Right lobe of liver (tissue), 6 donors: ENCODE measurements around the gene RECK. TPM values are rescaled to one million over a fixed set of nuclear protein-coding genes. Genes with fewer than 3 reads are reported as not detected.
A peak's percentile ranks its signal among the peaks of the same experiment; 100 is the strongest.

Experiments
- ATAC-seq, 4 donors: fragments of 200-7000 bp; cut with Tn5 transposase; one replicate each; pipeline ENCODE4 v1.9.1; 2020; ENCODE audit warnings: mild to moderate bottlenecking in 4 of 4, moderate library complexity in 4 of 4
- DNase-seq, 3 donors: peaks; one replicate each; pipeline ENCODE4 v3.0.0-alpha.2; 2020
- H3K27ac ChIP-seq, 3 donors: fragments of 200-600 bp; one replicate each; pipeline ENCODE4 v1.8.0; 2022
- H3K27me3 ChIP-seq, 2 donors: fragments of 200-600 bp; one replicate each; pipeline ENCODE4 v1.8.0; 2022
- H3K36me3 ChIP-seq, 4 donors: fragments of 200-600 bp; sonication (generic) in 1 of 4; one replicate each; pipeline versions ENCODE4 v1.5.1 to v1.8.0; 2017 to 2022; ENCODE audit warnings: control low read depth in 1 of 4
- H3K4me1 ChIP-seq, 4 donors: fragments of 200-600 bp; sonication (generic) in 1 of 4; one replicate each; pipeline versions ENCODE4 v1.5.1 to v1.8.0; 2017 to 2022; ENCODE audit warnings: control low read depth in 1 of 4
- H3K4me3 ChIP-seq, 3 donors: fragments of 200-600 bp; one replicate each; pipeline ENCODE4 v1.8.0; 2022
- H3K9me3 ChIP-seq, 4 donors: fragments of 200-600 bp; sonication (generic) in 1 of 4; one replicate each; pipeline versions ENCODE4 v1.5.1 to v1.8.0; 2017 to 2022; ENCODE audit warnings: control low read depth in 1 of 4
- CTCF ChIP-seq, 4 donors: fragments of 200-600 bp in 3 of 4; fragments of 450-650 bp in 1 of 4; IDR thresholded peaks; one replicate each; pipeline versions ENCODE4 v1.5.1 to v1.8.0; 2016 to 2022; ENCODE audit warnings: antibody characterized with exemption in 4 of 4, mild to moderate bottlenecking in 2 of 4
- POLR2A ChIP-seq: fragments of 450-650 bp; IDR thresholded peaks from one replicate; pipeline ENCODE4 v1.6.1; 2017; ENCODE audit warnings: antibody characterized with exemption, mild to moderate bottlenecking
- WGBS: methylation state at CpG from one replicate; pipeline ENCODE4 v1.1.6; 2018; ENCODE audit warnings: low coverage, low lambda C conversion rate; ENCODE audit not compliant: insufficient coverage; ENCODE audit errors: missing lambda C conversion rate; 5-methylcytosine and 5-hydroxymethylcytosine counted together
- intact Hi-C, 2 donors: fragments of 100-400 bp; cut with DNase I; formaldehyde crosslinking; loops; one replicate each; pipeline versions ENCODE4 v1.11.2 to v1.14.1; 2022
- total RNA-seq, 6 experiments: library from RNA; depleted of rRNA in 2 of 6; stranded (reverse); fragments of >200 nt in 2 of 6; fragmentation: NEBNext Ultra II Directional in 3 of 6; extraction: Animal tissue kit (Norgen Biotek cat#: 25700) in 3 of 6; gene quantifications; one replicate each; pipeline versions ENCODE4 v1.1.0 to v1.2.4, GENCODE V29; 2016 to 2023
- donor health status: DM: no; HTN: yes; CAD: no.
- donor health status: DM: no; HTN: no; CAD: no.
- donor health status: DM: no; HTN: no; CAD: no.
- donor health status: DM: no; HTN: yes; CAD: no.
- donor health status: DM: no; HTN: yes; CAD: no.

RECK gene
- total RNA-seq, 6 experiments from 2014 or later = 2.0 to 6.2 (median 2.6) TPM

- Histone ChIP-seq H3K9me3 (no peaks in the 10 kb centered on the region), H3K27ac (no peak overlapping the region), H3K4me1 (no peaks in the 10 kb centered on the region), H3K27me3 (no peaks in the 10 kb centered on the region), H3K4me3 (no peak overlapping the region), H3K36me3 (no peaks in the 10 kb centered on the region)
- ATAC-seq = no peak
- 85% methylated on average over 2 of the region's 2 CpGs for WGBS
- no peak for DNase-seq
- TF ChIP-seq POLR2A = no peak
- intact Hi-C loops = no loop called here
These were observed 11.0 kb upstream of the RECK start for GRCh38 chr9:36025746-36026145.

GRCh38 chr9:36029202-36029601 is 7.5 kb upstream of the RECK start:
- DNase-seq = no peak
- TF ChIP-seq CTCF (IDR thresholded peaks at IDR 0.05) = no peak
- TF ChIP-seq POLR2A = no peak
- intact Hi-C loops = no loop called here
- ATAC-seq = no peak
- no peaks in the 10 kb centered on the region for H3K4me1 ChIP-seq
- 60% methylated on average over 1 of the region's 1 CpG for whole genome bisulfite sequencing
- H3K27ac ChIP-seq = no peak overlapping the region
- no peaks in the 10 kb centered on the region for H3K9me3 ChIP-seq
- no peak overlapping the region for H3K4me3 ChIP-seq
- no peaks in the 10 kb centered on the region for H3K27me3 ChIP-seq
- no peaks in the 10 kb centered on the region for H3K36me3 ChIP-seq

- peak in 1 of 4 donors; percentile 52 for ATAC-seq
- no peak overlapping the region for H3K27ac ChIP-seq
- TF ChIP-seq CTCF (IDR thresholded peaks at IDR 0.05) = no peak
- H3K9me3 ChIP-seq = no peaks in the 10 kb centered on the region
- no peak overlapping the region for H3K4me3 ChIP-seq
- H3K36me3 ChIP-seq = no peaks in the 10 kb centered on the region
- no peak for DNase-seq
- intact Hi-C loops = no loop called here
- H3K4me1 ChIP-seq = no peaks in the 10 kb centered on the region
- no peaks in the 10 kb centered on the region for H3K27me3 ChIP-seq
- 52% methylated on average over 3 of the region's 3 CpGs for WGBS
These were observed 6.8 kb upstream of the RECK start for GRCh38 chr9:36029765-36030528.

GRCh38 chr9:36030871-36031270 is 5.8 kb upstream of the RECK start:
- no peaks in the 10 kb centered on the region for H3K4me1 ChIP-seq
- WGBS = 80% methylated on average over 3 of the region's 3 CpGs
- no peak overlapping the region for H3K4me3 ChIP-seq
- H3K9me3 ChIP-seq = no peaks in the 10 kb centered on the region
- ATAC-seq (no peak), DNase-seq (no peak)
- no peaks in the 10 kb centered on the region for H3K36me3 ChIP-seq
- no peak overlapping the region for H3K27ac ChIP-seq
- no peak for TF ChIP-seq POLR2A
- no peak for TF ChIP-seq CTCF (IDR thresholded peaks at IDR 0.05)
- intact Hi-C loops = no loop called here
- no peaks in the 10 kb centered on the region for H3K27me3 ChIP-seq

GRCh38 chr9:36031774-36032555 is 4.7 kb upstream of the RECK start:
- H3K27ac ChIP-seq = no peak overlapping the region
- H3K4me3 ChIP-seq = no peak overlapping the region
- no peaks in the 10 kb centered on the region for H3K27me3 ChIP-seq
- WGBS = 63% methylated on average over 6 of the region's 6 CpGs
- H3K4me1 ChIP-seq = no peaks in the 10 kb centered on the region
- no peaks in the 10 kb centered on the region for H3K9me3 ChIP-seq
- H3K36me3 ChIP-seq = no peaks in the 10 kb centered on the region
- DNase-seq = no peak
- TF ChIP-seq CTCF (IDR thresholded peaks at IDR 0.05) = no peak
- no peak for TF ChIP-seq POLR2A
- intact Hi-C loops = no loop called here
- ATAC-seq = no peak
